SIG-M5 treated with dmso at 0.1 percent for 504 hours (cell line): ENCODE results near the gene ARHGAP23.
"Not testable (repeated sequence)": the region's sequence is repeated elsewhere in the genome, so short reads cannot be mapped to it uniquely, and the experiment has no call there.

Experiments used
- DNase-seq: peaks from one replicate; lab custom pipeline; 2025; ENCODE audit not compliant: unreplicated experiment; lab: John Stamatoyannopoulos, UW

The ARHGAP23 gene

GRCh38 chr17:38510421-38511149 lies 82.3 kb downstream of the ARHGAP23 start:
- DNase-seq = no peak

- no peak for DNase-seq
These were observed 83.2 kb downstream of the ARHGAP23 start for GRCh38 chr17:38511150-38512108.

- no peak for DNase-seq
These were observed 84.3 kb downstream of the ARHGAP23 start for GRCh38 chr17:38512473-38513058.

DNA sequence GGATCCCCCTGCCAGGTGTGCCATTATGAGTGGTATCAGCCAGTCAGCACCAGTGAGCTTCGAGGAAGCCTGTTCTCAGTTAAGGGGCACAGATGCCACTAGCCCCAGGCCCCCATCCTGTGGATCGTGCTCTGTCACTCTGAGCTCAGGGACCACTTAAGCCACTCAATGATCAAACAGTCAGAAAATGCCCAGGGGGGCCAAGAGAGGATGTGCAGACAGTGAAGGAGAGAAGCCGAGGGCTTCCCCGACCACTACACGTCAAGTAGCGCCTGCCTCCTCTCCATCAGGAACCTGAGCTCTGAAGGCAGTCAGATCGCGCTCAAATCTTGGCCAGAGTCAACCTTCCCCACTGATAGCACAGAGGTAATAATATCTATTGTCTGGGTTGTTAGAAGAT lies 98.3 kb downstream of the ARHGAP23 start:
- not testable (repeated sequence) for DNase-seq

DNA sequence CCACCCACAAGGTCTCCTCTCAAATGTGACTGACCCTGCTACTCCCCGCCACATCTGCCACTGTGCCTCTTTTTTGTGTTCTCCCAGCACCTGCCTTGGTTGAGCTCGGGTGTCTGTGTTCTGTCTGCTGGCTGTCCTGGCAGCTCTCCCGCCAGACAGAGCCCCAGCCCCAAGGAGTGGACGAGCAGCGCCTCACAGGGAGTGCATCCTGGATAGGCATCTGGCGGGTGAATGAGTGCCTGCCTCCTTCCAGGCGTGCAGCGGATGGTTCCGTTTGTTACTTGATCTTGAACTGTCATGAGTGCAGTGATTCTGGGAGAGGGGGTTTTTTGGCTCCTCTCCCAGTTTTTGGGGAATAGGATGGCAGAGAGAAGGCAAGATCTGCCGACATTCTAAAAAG lies 99.9 kb downstream of the ARHGAP23 start:
- DNase-seq = not testable (repeated sequence)

DNA sequence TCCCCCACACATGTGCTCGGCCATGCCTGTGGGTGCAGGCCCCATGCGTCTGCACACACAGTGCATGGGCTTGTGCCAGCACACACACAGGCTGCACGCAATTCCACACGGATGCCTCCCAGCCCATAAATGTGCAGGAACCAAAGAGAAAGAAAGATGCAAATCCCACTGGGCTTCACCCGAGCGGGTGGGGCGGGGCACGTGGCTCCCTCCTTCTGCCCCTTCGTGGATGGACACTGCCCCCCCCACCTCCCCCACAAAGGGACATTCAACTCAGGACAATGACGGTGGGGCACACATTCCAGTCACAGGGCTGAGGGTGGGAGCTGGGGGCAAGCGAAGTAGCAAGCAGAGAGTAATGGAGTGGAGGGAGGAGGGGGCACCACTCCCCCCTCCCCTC lies 102.6 kb downstream of the ARHGAP23 start:
- DNase-seq = not testable (repeated sequence)

GRCh38 chr17:38531761-38532160 lies 103.5 kb downstream of the ARHGAP23 start:
- not testable (repeated sequence) for DNase-seq

GRCh38 chr17:38532451-38532850 lies 104.2 kb downstream of the ARHGAP23 start:
- DNase-seq = no peak

DNA sequence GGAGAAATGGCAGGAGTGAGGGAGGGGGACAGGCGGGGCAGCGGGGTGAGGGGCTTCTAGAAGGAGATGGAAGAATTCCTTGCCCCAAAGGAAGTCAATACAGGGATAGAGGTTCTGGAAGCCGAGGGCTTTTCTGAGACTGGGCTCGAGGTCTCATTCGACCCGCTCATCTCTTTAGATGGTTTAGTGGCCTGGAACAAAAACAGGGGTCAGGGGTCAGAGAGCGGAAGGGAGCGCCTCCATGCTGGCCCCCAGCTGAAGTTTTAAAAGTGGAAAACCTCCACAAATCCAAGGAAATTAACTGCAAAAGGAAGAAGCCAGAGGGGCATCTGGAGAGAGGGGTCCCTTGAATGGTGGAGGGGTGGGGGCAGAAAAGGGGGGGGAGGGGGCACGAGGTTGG lies 105.0 kb downstream of the ARHGAP23 start:
- DNase-seq = no peak

DNA sequence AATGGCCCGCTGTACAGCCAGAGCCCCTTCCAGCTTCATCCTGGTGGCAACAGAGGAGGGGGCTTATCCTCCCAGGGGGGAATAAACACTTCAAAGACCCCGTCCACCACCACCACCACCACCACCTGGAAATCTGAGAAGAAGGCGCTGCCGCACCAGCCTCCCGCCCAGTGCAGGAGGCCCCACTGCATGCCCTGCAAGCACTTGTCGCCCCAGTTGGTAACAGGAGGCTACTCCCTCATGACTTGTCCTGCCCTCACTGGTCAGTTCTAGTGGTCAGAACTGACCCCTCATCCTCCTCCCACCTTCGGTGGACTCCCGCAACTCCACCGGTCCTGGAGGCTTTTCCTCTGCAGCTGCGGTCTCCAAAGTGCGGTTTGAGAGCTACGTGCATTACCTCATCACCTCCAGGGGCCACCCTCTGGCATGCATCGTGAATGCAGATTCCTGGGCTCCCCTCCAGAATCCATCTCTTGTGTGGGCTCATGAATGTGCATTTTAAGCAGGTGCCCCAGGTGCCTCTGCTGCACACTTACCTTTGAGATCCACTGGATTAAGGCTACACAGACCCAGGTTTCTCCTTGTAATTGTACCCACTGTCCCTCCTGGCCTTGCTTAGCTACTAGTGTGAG lies 105.7 kb downstream of the ARHGAP23 start:
- no peak for DNase-seq

GRCh38 chr17:38534498-38534885 lies 106.2 kb downstream of the ARHGAP23 start:
- no peak for DNase-seq

DNA sequence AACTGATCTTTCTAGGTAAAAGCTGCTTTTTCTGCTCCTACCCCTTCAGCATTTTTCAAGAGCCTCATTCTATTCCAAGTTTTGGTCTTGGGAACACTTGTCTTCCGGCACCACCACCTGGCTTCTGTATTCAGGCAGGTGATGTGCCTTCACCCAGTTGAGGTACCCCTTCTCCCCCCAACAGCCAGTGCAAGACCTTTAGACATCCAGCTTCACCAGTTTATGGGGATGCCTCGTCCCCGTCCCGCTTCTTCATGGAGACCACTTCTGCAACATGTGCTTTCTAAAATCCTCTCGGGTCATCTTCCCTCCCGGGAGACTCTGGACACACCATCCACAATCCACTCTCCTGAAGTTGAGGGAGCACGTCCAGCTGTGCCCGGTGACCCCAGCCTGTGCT lies 107.6 kb downstream of the ARHGAP23 start:
- DNase-seq = no peak

DNA sequence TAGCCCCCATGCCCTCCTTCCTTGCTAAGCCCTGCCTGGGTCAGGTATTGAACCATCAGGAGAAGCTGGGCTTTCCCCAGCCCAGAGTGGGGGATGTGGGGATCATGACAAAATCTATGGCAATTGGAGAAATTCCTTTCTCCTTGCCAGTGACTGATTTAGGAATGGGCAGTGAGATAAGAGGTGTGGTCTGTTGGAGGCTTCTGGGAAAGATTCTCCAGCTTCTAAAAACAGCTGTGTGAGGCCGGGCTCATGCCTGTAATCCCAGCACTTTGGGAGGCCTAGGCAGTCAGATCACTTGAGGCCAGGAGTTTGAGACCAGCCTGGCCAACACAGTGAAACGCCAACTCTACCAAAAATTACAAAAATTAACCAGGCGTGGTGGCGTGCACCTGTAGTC lies 108.4 kb downstream of the ARHGAP23 start:
- no peak for DNase-seq

GRCh38 chr17:38538906-38539305 lies 110.6 kb downstream of the ARHGAP23 start:
- DNase-seq = no peak

GRCh38 chr17:38539386-38539785 lies 111.1 kb downstream of the ARHGAP23 start:
- no peak for DNase-seq

GRCh38 chr17:38540514-38541045 lies 112.3 kb downstream of the ARHGAP23 start:
- DNase-seq = no peak

DNA sequence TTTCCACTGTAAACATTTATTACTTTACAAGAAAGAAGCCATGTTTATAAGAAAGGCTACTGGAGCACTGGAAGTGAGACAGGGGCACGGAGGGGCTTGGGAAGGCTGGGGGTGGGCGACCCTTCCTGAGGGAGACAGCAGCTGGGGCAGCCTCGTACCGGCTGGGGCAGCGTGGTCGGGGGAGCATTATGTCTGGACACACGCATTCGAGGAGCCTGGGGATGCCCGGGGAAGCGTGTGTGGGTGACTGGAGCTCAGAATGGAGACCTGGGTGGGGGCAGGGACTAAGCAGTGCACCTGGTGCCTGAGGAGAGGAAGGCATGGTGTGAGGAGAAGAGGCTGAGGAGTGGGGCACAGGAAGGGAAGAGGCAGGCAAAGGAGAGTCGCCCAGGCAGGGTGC lies 113.0 kb downstream of the ARHGAP23 start:
- no peak for DNase-seq

- no peak for DNase-seq
These were observed 114.0 kb downstream of the ARHGAP23 start for GRCh38 chr17:38542286-38542685.

- no peak for DNase-seq
These were observed 115.3 kb downstream of the ARHGAP23 start for GRCh38 chr17:38543403-38544174.

GRCh38 chr17:38544175-38544838 lies 116.0 kb downstream of the ARHGAP23 start:
- DNase-seq = no peak
